Erythroblast (primary cell): Measurements from ENCODE around the gene GALE.

Experiments used
- GATA1 ChIP-seq: IDR thresholded peaks from 2 replicates; pipeline ENCODE4 v1.6.1; 2011; ENCODE audit warnings: low read depth, mild to moderate bottlenecking, control low read depth, low read length, moderate library complexity
- POLR2A ChIP-seq: IDR thresholded peaks from 2 replicates; pipeline ENCODE4 v1.6.1; 2011; ENCODE audit warnings: mild to moderate bottlenecking, low read length

DNA sequence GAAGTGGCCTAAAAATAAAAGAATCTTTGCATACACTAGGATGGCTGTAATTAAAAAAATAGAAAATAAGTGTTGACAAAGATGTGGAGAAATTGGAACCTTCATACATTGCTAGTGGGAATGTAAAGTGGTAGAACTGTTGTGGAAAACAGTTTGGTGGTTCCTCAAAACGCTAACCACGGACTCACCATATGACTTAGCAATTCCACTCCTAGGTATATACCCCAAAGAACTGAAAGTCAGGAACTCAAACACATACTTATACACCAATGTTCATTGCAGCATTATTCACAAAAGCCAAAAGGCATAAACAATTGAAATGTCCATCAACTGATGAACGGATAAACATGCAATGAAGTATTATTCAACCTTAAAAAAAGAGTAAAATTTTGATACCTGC is 35.5 kb upstream of the GALE start:
- TF ChIP-seq POLR2A: no peak
- TF ChIP-seq GATA1: no peak
